Activated CD8-positive, alpha-beta T cell treated with anti-CD3 and anti-CD28 coated beads for 36 hours (primary cell): ENCODE measurements around the gene TOLLIP. TPM values are rescaled to one million over a fixed set of nuclear protein-coding genes. Genes with fewer than 3 reads are reported as not detected.

Experiments
- ATAC-seq: fragments of 200-7000 bp; cut with Tn5 transposase; one replicate; pipeline ENCODE4 v1.10.0; 2021; ENCODE audit warnings: mild to moderate bottlenecking, moderate library complexity
- CTCF ChIA-PET: fragments of 350-600 bp; sonication (Branson Sonifier 250); formaldehyde crosslinking; loops from one replicate; lab custom pipeline; 2021; ENCODE audit warnings: antibody characterized with exemption; lab: Charles Lee
- POLR2A ChIA-PET: fragments of 350-600 bp; sonication (Branson Sonifier 250); formaldehyde crosslinking; loops from one replicate; lab custom pipeline; 2021; ENCODE audit warnings: antibody characterized with exemption; lab: Charles Lee
- DNase-seq: peaks from one replicate; pipeline ENCODE4 v3.0.0-alpha.2; 2020
- H3K27ac Mint-ChIP-seq: one replicate; pipeline ENCODE4 v1.8.0; 2021; ENCODE audit warnings: mild to moderate bottlenecking, mixed read lengths
- H3K27me3 Mint-ChIP-seq: one replicate; pipeline ENCODE4 v1.8.0; 2021; ENCODE audit warnings: mixed read lengths
- H3K36me3 Mint-ChIP-seq: one replicate; pipeline ENCODE4 v1.8.0; 2021; ENCODE audit warnings: low read depth, mixed read lengths
- H3K4me1 Mint-ChIP-seq: one replicate; pipeline ENCODE4 v1.8.0; 2021; ENCODE audit warnings: low read depth, mixed read lengths
- H3K4me3 Mint-ChIP-seq: one replicate; pipeline ENCODE4 v1.8.0; 2021; ENCODE audit warnings: mild to moderate bottlenecking, moderate library complexity, mixed read lengths
- H3K9me3 Mint-ChIP-seq: one replicate; pipeline ENCODE4 v1.8.0; 2021; ENCODE audit warnings: mixed read lengths
- CTCF ChIP-seq: fragments of 200-600 bp; IDR thresholded peaks from one replicate; pipeline ENCODE4 v1.8.0; 2022; ENCODE audit warnings: antibody characterized with exemption, mild to moderate bottlenecking
- intact Hi-C: fragments of 100-400 bp; cut with micrococcal nuclease; formaldehyde crosslinking; loops from one replicate; pipeline ENCODE4 v1.10.0; 2022
- total RNA-seq, 2 experiments: library from RNA; stranded (reverse); gene quantifications; one replicate each; pipeline ENCODE4 v1.2.3, GENCODE V29; 2021

The TOLLIP gene
- total RNA-seq, 2 experiments from 2014 or later, result 32.4 to 33.1 TPM

GRCh38 chr11:1310318-1310687 lies 871 bp upstream of the TOLLIP start:
- H3K9me3 Mint-ChIP-seq, result peaks cover 13% of the 10 kb centered on the region
- DNase-seq (peak; percentile 21), ATAC-seq (no peak)
- intact Hi-C loops, result no loop called here
- H3K36me3 Mint-ChIP-seq, result peaks cover 16% of the 10 kb centered on the region
- ChIA-PET POLR2A (interaction anchor here (1.2 to 2.6 kb wide), 7 partner anchors 10 to 72 kb away, joined by 3 to 11 read pairs (median 6); no protein-coding TSS in a partner anchor), CTCF (interaction anchor here (1.4 to 1.6 kb wide), 2 partner anchors 48 to 106 kb away, joined by 3 to 4 read pairs; no protein-coding TSS in a partner anchor)
- TF ChIP-seq CTCF, result no peak
- peaks cover 34% of the 10 kb centered on the region for H3K4me1 Mint-ChIP-seq
- peak overlapping the region; percentile 93 for H3K4me3 Mint-ChIP-seq
- H3K27ac Mint-ChIP-seq, result peak overlapping the region; percentile 96
- peaks cover under 1% of the 10 kb centered on the region for H3K27me3 Mint-ChIP-seq

- no peak for TF ChIP-seq CTCF
- H3K27ac Mint-ChIP-seq, result peak overlapping the region; percentile 55
- DNase-seq, result peak; percentile 41
- peaks cover 13% of the 10 kb centered on the region for H3K9me3 Mint-ChIP-seq
- H3K4me3 Mint-ChIP-seq, result peak overlapping the region; percentile 68
- ATAC-seq, result peak; percentile 0
- H3K36me3 Mint-ChIP-seq, result peaks cover 19% of the 10 kb centered on the region
- H3K4me1 Mint-ChIP-seq, result peaks cover 40% of the 10 kb centered on the region
- H3K27me3 Mint-ChIP-seq, result no peaks in the 10 kb centered on the region
- CTCF ChIA-PET, result interaction anchor here (1.1 kb wide), 1 partner anchor 46 kb away, joined by 3 read pairs; no protein-coding TSS in a partner anchor
- POLR2A ChIA-PET, result interaction anchor here (0.6 to 2.3 kb wide), 8 partner anchors 9 to 151 kb away, joined by 3 to 9 read pairs (median 4); partner anchors contain the start of gene MUC5AC
- intact Hi-C loops, result no loop called here
Observed at GRCh38 chr11:1308743-1309497, 512 bp downstream of the TOLLIP start.

GRCh38 chr11:1307998-1308742 lies 1.3 kb downstream of the TOLLIP start:
- H3K9me3 Mint-ChIP-seq, result peaks cover 13% of the 10 kb centered on the region
- no peak for DNase-seq
- ChIA-PET CTCF (interaction anchor here (1.1 kb wide), 1 partner anchor 45 kb away, joined by 3 read pairs; no protein-coding TSS in a partner anchor), POLR2A (interaction anchor here (1.1 to 2.3 kb wide), 3 partner anchors 10 to 76 kb away, joined by 3 to 7 read pairs (median 4); no protein-coding TSS in a partner anchor)
- TF ChIP-seq CTCF, result no peak
- peaks cover 18% of the 10 kb centered on the region for H3K36me3 Mint-ChIP-seq
- H3K27me3 Mint-ChIP-seq, result no peaks in the 10 kb centered on the region
- peaks cover 44% of the 10 kb centered on the region for H3K4me1 Mint-ChIP-seq
- no peak for ATAC-seq
- H3K4me3 Mint-ChIP-seq, result peak overlapping the region; percentile 68
- H3K27ac Mint-ChIP-seq, result peak overlapping the region; percentile 55
- intact Hi-C loops, result no loop called here

GRCh38 chr11:1307163-1307870 lies 2.1 kb downstream of the TOLLIP start:
- Mint-ChIP-seq H3K27me3 (no peaks in the 10 kb centered on the region), H3K36me3 (peaks cover 16% of the 10 kb centered on the region), H3K4me3 (peak overlapping the region; percentile 21), H3K9me3 (peaks cover 11% of the 10 kb centered on the region), H3K27ac (peak overlapping the region; percentile 38), H3K4me1 (peaks cover 48% of the 10 kb centered on the region)
- POLR2A ChIA-PET, result interaction anchor here (2.3 kb wide), 1 partner anchor 77 kb away, joined by 7 read pairs; no protein-coding TSS in a partner anchor
- peak; percentile 33 for DNase-seq
- intact Hi-C loops, result no loop called here
- CTCF ChIA-PET, result no interaction called here
- TF ChIP-seq CTCF, result no peak
- ATAC-seq, result no peak
